Skin of body (tissue), 2 donors: ENCODE measurements around the gene IFT122. TPM values are rescaled to one million over a fixed set of nuclear protein-coding genes. Genes with fewer than 3 reads are reported as not detected.

ENCODE experiments used
- DNase-seq: peaks from one replicate; lab custom pipeline; 2025; lab: John Stamatoyannopoulos, UW
- total RNA-seq: library from RNA; depleted of rRNA; stranded (reverse); fragments of >200 nt; gene quantifications from one replicate; pipeline ENCODE4 v1.2.3, GENCODE V29; 2014

IFT122 gene
- total RNA-seq, 1 donor from 2014 or later = 51.4 TPM

DNA sequence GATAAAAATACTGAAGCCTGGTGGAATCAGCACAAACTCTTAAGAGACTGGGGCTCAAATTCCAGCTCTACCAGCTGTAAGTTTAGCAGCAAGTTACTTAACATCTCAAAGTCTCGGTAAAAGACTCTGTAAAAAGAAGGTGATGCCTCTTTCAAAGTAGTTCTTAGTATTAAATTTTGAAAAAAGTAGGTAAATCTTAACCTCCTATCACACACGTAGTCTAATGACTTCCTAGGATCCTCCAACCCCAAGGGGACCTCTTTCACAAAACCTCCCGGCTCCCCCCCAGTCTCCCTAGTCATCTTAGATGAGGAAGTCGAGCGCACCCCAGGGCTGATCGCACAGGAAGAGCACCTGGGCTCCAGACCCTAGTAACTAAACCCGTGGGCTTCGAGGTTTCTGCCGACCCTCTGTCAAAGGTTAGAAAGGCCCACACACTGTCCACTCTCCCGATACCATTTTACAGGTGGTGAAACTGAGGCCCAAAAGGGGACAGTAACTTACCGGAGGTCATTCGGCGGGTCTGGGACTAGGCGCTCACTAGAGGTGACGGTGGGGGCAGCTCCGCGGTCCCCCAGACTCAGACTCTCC, 703 bp upstream of the IFT122 start:
- no peak for DNase-seq

DNA sequence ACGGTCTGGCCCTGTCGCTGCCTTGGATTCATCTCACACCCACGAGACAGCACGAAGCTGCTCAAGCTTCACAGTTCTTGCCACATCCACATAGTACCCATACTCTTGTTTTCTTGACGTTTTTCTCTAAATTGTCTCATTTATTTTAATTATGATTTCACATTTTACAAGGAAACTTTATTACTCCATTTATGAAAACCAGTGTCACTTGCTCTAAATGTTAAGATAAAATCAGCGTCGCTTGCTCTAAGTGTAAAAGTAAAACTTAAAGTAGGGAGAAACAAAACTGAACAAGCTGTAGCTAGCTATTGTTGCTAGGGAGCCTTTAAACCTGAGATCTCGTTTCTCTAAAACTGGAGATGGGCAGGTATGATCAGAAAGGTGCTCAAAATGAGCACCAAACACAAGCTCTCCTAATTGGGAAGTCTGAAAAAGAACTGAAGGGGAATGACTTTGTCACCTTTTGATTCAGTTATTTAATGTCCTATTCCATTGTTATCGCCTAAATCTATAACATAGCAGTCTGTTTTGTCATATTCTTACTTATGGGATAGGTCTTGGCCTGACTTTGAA, 680 bp downstream of the IFT122 start:
- peak; percentile 30 for DNase-seq

DNA sequence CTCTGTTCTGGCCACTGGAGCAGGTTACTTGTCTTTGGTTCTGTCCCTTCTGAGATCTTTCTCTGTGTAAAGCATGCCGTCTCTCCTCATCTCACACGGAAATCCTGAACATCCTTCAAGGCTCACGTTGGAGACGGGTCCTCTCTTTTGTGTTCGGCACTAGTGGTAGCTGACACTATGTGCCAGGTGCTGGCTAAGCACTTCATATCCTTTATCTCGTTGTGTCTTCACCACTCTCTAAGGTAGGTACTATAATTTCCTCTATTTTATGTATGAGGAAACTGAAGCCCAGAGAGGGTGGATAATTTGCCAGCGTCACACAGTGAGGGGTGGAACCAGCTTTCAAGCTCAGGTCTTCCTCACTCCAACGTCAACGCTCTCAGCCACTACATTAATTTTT, 1.2 kb downstream of the IFT122 start:
- DNase-seq = no peak

DNA sequence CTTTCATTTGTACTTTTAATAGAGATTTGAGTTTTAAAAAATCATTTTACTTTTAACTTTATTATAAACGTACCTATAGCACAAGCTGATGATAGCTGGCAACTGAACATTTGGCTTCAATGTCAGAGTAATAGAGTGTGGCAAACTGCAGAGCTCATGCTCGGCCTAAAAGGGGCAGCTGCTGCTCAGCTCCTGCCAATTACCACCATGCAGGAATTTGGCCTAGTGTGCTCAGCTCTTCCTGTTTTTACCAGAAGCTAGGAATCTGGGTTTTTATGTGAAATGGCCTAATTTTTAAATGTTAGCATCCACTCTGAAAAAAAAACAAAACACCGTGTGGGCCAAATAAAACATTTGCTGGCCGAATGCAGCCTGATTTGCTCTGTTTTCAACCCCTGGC, 1.8 kb downstream of the IFT122 start:
- DNase-seq = peak; percentile 29

DNA sequence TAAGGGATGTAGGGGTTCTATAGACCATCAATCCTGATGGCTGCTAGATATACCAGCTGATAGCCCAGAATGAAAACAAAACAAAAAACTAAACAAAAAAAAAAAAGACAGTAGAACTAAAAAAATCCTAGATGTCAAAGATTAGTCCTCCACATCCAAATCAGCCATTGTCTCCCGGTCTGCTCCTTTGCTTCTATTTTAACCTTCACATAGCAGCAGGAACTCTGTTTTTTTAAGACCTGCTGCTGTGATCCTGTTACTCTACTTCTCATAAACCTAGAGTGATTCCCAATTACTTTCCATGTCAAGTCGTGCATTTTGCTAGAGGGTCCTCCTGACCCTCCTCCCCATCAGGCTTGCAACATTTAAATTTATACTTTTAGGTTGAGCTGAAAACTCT, 2.5 kb downstream of the IFT122 start:
- DNase-seq = no peak

DNA sequence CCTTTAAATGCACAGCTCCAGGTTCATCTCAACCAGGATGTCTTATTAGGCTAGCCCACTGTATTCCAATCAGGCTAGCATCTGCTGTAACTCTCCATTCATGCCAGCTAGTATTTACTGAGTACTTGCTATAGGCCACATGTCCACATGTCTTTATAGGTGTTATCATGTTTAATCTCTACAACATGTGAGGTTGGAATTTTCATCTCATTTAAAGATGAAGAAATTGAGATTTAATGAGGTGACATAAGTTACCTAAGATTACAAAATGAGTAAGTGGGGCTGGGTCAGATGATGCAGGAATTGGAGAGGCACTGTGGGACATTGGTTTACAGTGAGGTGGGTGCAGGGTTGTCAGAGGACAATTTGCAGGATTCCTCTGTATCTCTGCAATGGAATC, 2.9 kb downstream of the IFT122 start:
- no peak for DNase-seq

DNA sequence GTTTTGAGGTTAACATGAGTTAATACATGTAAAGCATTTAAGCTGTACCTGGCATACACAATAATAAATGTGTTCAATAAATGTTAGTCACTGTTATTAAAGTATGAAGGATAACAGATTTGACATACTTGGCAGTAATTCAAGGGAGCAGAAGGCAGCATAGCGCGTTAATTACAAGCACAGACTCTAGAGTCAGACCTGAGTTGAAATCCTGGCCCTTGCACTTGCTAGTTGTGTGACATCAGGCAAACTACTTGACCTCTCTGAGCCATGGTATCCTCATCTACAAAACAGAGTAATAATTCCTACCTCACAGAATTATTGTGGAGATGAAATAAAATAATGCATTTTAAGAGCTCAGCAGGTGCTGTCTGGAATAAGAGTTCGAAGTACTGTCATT, 5.4 kb downstream of the IFT122 start:
- no peak for DNase-seq

DNA sequence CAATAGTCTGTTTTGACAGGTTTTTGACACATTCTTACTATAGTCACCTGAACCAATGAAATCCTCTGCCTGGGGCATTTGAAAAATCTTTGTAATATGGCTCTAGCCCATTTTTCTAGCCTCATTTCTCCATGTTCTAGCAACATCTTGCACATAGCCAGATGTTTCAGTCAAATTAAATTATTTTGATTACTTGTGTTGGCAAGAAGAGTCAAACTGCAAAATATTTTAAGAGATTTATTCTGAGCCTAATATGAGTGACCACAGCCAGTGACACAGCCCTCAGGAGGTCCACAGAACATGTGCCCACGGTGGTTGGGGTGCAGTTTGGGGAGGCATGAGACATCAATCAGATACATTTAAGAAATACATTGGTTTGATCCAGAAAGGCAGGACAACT, 6.9 kb downstream of the IFT122 start:
- no peak for DNase-seq

DNA sequence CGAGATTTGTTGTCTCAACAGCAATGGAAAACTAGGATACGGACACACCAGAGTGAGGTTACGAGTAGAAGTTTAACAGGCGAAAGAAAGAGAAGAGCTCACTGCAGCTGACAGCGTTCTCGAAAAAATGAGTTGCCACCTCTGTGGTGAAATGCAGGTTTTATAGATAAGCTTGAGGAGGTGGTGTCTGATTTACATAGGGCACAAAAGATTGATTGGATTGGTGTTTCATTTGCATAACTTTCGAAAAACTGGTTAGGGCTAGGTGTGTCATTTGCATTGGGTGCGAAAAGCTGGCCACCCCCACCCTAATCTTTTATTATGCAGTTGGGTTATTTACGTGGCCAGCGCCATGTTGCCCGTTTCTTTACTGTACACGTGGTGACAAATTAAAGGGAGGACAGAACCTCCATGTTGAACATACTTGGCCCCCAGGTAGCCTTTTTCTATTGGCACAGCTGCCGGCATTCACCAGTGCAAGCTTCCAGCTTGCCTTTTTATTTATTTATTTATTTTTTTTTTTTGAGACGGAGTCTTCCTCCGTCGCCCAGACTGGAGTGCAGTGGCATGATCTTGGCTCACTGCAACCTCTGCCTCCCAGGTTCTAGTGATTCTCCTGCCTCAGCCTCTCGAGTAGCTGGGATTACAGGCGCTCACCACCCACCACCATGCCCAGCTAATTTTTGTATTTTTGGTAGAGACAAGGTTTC, 8.3 kb downstream of the IFT122 start:
- DNase-seq = no peak

DNA sequence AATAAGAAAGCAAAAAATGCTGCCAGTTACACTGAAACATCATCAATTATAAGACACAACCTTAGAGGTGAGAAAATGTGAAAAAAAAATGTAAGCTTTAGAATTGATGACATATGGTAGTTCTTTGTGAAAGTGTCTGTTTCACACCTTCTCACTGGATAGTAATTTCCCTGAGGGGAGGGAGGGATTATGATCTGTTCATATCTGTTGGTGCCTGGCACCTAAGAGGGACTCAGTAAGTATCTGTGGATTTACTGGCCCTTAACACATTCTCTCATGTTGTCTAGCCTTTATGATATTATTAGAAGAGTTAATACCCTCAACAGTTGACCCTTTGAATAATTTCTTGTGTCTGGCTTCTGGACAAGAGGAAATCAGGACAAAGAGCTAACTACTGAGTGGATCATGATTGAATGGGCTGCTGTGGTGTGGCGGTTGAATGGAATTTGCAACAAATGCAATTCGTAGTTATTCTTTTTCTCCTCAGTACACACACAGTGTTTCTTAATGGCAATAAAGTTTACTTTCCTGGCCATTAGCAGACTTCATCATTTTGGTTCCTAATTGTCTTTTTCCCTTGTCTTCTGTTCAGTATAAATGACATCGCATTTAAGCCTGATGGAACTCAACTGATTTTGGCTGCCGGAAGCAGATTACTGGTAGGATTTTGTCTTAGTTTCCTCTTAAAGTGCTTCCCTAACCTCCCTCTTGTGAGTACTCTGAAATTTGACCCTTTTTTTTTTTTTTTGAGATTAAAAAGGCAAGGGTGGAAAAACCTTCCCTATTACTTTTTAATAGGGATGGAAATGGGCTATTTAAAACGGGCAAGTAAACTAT, 9.5 kb downstream of the IFT122 start:
- DNase-seq = no peak

DNA sequence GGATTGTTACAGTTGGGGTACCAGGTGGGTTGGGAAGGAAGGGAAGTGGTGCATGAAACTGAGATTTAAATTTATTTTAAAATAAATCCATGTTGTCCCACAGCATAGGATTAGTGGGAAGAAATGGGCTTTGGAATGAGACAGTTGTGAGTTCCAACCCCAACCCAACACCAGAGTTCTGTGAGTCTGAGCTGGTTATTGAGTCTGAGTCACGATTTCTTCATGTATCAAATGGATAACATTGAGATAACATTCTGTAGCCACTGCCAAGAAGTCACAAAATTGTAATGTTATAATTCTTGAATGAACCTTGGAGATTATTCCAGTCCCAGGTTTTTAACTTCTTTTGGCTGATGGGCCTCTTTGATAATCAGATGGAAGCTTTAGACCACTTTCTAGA, 13.7 kb downstream of the IFT122 start:
- no peak for DNase-seq

DNA sequence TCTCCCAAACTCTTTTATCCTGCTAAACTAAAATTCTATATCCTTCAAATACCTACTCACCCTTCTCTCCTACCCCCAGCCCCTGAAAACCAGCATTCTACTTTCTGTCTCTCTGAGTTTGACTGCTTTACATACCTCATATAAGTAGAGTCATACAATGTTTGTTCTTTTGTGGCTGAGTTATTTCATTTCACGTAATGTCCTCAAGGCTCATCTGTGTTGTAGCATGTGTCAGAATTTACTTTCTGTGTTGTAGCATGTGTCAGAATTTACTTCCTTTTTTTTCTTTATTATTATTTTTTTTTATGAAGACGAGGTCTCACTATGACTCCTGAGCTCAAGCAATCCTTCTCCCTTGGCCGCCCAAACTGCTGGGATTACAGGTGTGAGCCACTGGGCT, 20.1 kb downstream of the IFT122 start:
- no peak for DNase-seq

DNA sequence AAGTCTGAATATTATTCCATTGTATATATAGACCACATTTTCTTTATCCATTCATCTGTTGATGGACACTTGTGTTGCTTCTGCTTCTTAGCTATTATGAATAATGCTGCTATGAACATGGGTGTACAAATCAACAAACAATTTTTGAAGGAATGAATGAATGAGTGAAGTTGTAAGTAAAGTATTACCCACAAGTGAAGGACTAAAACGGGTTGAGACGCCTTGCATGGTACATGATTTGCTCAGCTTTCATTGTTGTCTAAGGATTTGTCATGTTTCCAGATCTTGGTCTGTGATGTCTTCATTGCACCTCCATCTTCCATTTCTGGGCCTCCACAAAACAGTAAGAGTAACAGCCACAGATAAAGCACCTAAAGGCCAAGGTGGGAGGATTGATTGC, 20.5 kb downstream of the IFT122 start:
- no peak for DNase-seq

DNA sequence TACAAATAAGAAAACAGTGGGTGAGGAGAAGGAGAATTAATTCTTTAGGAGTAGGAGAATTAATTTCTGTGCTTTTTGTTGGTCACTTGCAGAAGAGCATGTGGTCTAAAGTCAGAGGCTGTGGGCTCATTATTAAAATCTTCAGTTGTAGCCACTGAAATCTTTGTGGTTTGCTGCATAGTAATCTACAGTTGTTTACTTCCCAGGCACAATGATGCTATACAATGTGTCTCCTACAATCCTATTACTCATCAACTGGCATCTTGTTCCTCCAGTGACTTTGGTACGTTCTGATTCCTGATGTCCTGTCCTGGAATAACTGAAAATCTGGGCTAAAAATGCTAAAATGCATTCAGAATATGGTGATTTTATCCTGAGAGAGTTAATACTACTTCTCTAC, 21.0 kb downstream of the IFT122 start:
- DNase-seq = no peak

DNA sequence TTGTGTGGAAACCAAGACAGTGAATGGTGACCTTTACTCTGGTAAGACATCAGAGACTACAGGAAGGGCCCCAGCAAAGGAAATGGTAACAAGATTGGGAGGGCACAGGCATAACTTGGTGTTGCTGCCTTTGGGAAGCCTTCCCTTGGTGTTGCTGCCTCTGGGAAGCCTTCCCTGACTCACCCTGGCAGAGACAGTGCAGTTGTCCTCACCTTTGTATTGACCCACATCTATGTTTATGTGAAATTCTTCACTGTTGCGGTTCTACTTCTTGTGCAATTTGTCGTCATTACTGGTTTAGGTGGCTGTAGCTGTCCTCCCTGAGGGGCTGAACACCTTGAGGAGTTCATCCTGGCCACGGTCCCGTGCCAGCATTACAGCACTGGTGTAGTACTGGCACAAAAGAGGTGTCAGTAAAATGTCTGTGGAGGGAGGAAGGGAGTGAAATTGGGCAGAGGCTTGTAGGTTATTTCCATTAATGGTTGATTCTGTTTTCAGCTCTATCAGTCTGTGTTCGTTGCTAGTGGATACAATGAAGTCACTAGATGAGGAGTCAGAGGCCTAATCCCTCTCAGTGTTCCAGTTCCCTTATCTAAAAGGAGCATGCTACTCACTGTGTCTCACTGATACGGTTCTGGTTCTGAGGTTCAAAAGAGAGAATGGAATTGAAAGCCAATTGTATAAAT, 21.6 kb downstream of the IFT122 start:
- no peak for DNase-seq

DNA sequence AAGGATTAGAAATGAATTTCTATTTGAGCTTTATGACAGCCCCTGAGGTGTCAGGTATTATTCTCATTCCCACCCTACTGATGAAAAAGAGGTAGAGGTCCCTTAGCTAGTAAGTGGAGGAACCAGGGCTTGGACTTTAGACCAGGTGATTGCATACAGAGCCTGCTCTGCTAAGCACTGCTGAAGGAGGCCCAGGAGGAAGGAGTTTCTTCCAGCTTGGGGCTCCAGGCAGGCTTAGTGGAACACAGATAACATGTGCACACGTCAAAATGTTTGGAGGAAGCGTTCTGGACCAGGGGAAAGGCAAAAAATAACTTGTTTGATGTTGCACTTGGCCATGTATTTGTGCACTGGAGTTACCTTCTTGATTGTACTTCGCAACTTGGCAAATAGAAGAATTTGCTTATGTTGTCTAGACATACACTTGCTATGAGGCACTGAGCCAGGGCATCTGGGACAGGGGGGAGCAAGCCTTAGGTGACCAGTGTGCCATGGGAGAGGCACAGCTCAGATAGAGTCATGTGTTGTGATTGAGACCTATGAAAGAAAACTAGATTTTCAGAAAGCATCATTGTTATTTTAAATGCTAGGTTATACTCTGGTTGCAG, 22.4 kb downstream of the IFT122 start:
- DNase-seq = no peak

DNA sequence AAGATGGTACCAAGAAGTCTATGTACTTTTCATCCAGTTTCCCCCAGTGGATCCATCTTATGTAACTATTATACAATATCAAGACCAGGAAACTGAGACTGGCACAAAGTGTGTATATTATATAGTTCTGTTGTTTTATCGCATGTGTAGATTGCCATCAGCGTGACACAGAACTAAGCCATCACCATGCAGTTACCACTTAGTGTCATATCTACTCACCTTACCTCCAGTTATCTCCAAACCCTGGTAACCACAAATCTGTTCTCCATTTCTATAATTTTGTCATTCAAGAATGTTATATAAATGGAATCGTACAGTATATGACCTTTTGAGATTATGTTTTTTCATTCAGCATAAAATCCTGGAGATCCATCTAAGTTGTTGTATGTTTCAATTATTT, 23.1 kb downstream of the IFT122 start:
- no peak for DNase-seq

DNA sequence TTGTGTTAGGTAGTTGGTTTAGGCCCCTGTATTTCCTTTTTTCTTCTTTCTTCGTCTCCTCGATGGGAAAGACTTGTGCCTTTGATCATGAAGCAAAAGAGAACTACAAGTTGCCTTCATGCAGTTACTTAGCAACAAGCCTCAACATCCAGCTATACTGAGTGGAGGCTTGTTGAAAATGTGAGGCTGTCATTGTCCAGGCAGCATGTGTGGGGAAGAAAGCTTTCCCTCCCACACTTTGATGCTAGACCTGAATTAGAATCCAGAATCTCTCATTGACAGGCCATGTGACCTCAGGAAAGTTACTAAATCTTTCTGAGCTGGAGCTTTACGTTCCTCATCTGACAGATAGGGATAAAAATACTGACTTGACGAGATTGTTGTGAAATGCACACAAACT, 23.7 kb downstream of the IFT122 start:
- DNase-seq = no peak

DNA sequence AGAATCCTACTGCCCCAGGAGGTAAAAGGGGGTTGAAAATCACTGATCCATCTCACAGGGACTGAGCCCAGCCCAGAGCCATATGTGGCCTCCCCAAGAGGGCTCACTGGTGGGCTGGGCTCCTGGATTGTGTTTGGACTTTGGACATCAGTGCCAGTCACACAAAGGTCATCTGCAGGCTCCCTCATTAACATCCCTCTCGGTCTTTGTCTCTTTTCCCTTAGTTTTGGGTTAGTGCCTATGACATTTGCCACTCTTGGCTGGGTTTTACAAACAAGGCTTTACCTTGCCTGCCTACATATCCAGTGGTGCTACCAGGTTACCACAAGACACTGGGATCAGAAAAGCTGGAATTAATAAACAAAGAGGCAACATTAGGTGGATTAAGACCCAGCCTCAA, 27.9 kb downstream of the IFT122 start:
- no peak for DNase-seq

DNA sequence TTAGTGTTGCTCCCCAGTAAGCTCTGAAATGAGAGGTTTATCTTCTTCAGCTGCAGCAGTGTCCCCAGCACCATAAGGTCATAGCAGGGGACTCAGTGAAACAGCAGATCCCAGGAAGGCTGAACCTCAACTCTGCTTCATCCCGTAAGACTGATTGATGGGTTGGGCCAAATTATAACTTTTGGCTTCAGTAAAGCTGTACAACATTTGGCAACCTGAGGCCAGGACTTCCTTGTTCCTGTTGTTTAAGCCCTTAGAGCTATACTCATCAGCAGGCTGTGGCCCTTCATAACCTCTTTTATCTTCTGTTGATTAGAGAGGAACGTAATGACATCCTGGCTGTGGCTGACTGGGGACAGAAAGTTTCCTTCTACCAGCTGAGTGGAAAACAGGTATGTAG, 29.0 kb downstream of the IFT122 start:
- no peak for DNase-seq

DNA sequence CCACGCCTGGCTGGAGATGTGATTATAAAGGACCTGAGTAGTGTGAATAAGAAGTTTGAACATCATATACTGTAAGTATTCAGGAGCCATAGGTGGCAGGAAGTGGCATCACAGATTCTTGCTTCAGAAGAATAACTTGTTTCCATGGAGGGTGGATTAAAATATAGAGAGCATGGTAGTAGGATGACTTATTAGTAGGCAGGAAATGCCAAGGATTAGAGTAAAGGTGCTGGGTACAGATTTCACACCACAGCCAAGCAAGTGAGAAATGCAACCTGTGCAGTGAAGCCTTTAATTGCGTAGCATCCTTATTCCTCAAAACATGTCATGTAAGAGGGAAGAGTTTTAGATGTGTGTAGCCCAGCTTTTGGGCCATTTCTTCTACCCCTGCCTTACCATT, 30.8 kb downstream of the IFT122 start:
- no peak for DNase-seq
